MG63 (cell line): ENCODE results near the gene VPS13D. TPM values are rescaled to one million over a fixed set of nuclear protein-coding genes. Genes with fewer than 3 reads are reported as not detected.
"Not testable (repeated sequence)": the region's sequence is repeated elsewhere in the genome, so short reads cannot be mapped to it uniquely, and the experiment has no call there.

ENCODE experiments used
- DNase-seq: peaks from one replicate; pipeline ENCODE4 v3.0.0-alpha.2; 2020
- H3K27me3 ChIP-seq: fragments of 250-450 bp; sonication (Bioruptor Pico); 2 replicates; pipeline ENCODE4 v1.5.1; 2020; ENCODE audit warnings: mild to moderate bottlenecking, moderate library complexity
- H3K36me3 ChIP-seq: fragments of 250-450 bp; sonication (Bioruptor Pico); 2 replicates; pipeline ENCODE4 v1.5.1; 2020; ENCODE audit warnings: mild to moderate bottlenecking, moderate library complexity
- H3K4me3 ChIP-seq: fragments of 250-450 bp; sonication (Bioruptor Pico); 2 replicates; pipeline ENCODE4 v1.5.1; 2020; ENCODE audit warnings: mild to moderate bottlenecking, moderate library complexity
- H3K9me3 ChIP-seq: fragments of 250-450 bp; sonication (Bioruptor Pico); 2 replicates; pipeline ENCODE4 v1.5.1; 2020; ENCODE audit warnings: mild to moderate bottlenecking, moderate library complexity
- total RNA-seq: library from RNA; depleted of rRNA; stranded (reverse); fragments of >200 nt; shearing (Covaris generic); gene quantifications from 2 replicates; pipeline ENCODE4 v1.2.3, GENCODE V29; 2014; ENCODE audit warnings: low replicate concordance

VPS13D gene
- total RNA-seq, 1 experiment from 2014 or later: 12.1 TPM

DNA sequence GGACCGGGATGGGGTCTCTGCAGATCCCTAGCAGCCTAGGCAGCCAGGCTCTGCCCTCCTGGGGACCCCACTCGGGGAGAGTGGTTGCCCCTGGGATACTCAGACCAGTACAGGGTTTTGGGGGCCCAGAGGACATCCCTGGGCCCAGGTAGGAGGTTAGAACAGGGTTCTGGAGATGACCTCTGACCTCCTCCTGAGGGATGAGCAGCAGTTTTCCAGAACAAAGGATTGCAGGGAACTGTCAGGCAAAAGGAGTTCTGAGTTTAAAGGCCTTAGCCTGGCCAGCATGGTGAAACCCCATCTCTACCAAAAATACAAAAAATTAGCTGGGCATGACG is 20.4 kb upstream of the VPS13D start:
- H3K4me3 ChIP-seq: no peak overlapping the region
- no peaks in the 10 kb centered on the region for H3K9me3 ChIP-seq
- H3K27me3 ChIP-seq: no peaks in the 10 kb centered on the region; the same call in 1 of the 2 replicates
- H3K36me3 ChIP-seq: no peaks in the 10 kb centered on the region
- DNase-seq: no peak

GRCh38 chr1:12215118-12215961 is 14.5 kb upstream of the VPS13D start:
- Histone ChIP-seq H3K27me3 (no peaks in the 10 kb centered on the region; the same call in 1 of the 2 replicates), H3K4me3 (no peak overlapping the region), H3K9me3 (no peaks in the 10 kb centered on the region), H3K36me3 (no peaks in the 10 kb centered on the region)
- DNase-seq: no peak

DNA sequence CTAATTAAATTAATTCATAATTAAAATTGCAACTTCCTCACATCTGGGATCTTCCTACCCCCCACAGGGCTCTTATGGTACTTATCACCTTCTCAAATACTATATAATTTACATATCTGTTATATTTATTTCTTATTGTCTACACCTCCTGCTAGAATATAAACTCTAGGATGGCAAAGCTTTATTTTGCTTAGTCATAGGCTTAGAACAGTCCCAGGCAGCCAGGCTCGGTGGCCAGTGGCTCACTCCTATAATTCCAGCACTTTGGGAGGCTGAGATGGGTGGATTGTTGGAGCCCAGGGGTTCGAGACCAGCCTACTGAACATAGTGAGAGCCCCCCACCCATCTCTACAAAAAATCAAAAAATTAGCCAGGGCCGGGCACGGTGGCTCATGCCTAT is 10.0 kb upstream of the VPS13D start:
- no peaks in the 10 kb centered on the region for H3K36me3 ChIP-seq
- no peak for DNase-seq
- H3K4me3 ChIP-seq: no peak overlapping the region
- no peaks in the 10 kb centered on the region for H3K9me3 ChIP-seq
- no peaks in the 10 kb centered on the region for H3K27me3 ChIP-seq

- Histone ChIP-seq H3K4me3 (no peak overlapping the region), H3K27me3 (no peaks in the 10 kb centered on the region), H3K36me3 (no peaks in the 10 kb centered on the region), H3K9me3 (no peaks in the 10 kb centered on the region)
- DNase-seq: peak; percentile 48
Observed at GRCh38 chr1:12220890-12221289, 8.9 kb upstream of the VPS13D start.

DNA sequence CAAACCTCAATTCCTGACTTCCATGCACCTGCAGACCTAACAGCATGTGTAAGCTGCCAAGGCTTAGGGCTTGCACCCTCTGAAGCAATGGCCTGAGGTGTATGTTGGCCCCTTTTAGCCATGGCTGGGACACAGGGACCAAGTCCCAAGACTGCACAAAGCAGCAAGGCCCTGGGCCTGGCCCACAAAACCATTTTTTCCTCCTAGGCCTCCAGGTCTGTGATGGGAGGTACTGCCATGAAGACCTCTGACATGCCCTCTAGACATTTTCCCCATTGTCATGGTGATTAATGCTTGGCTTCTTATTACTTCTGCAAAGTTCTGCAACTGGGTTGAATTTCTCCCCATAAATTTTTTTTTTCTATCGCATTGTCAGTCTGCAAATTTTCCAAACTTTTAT is 7.1 kb upstream of the VPS13D start:
- not testable (repeated sequence) for H3K9me3 ChIP-seq, H3K36me3 ChIP-seq, DNase-seq, H3K27me3 ChIP-seq, H3K4me3 ChIP-seq

DNA sequence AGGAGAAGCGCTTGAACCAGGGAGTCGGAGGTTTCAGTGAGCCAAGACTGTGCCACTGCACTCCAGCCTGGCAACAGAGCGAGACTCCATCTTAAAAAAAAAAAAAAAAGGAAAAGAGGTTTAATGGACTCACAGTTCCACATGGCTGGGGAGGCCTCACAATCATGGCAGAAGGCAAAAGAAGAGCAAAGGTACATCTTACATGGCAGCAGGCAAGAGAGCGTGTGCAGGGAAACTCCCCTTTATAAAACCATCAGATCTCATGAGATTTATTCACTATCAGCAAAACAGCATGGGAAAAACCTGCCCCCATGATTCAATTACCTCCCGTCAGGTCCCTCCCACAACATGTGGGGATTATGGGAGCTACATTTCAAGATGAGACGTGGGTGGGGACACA is 5.7 kb upstream of the VPS13D start:
- not testable (repeated sequence) for H3K27me3 ChIP-seq, H3K4me3 ChIP-seq, H3K36me3 ChIP-seq, DNase-seq, H3K9me3 ChIP-seq

- Histone ChIP-seq H3K27me3 (no peaks in the 10 kb centered on the region), H3K36me3 (no peaks in the 10 kb centered on the region), H3K4me3 (no peak overlapping the region; the same call in 1 of the 2 replicates), H3K9me3 (no peaks in the 10 kb centered on the region)
- no peak for DNase-seq
Observed at GRCh38 chr1:12228979-12229378, 851 bp upstream of the VPS13D start.

GRCh38 chr1:12229386-12229834 is 420 bp upstream of the VPS13D start:
- no peak for DNase-seq
- no peaks in the 10 kb centered on the region for H3K27me3 ChIP-seq
- H3K9me3 ChIP-seq: no peaks in the 10 kb centered on the region
- peak overlapping the region; percentile 87 for H3K4me3 ChIP-seq
- peaks cover 4% of the 10 kb centered on the region for H3K36me3 ChIP-seq

- DNase-seq: peak; percentile 56
- Histone ChIP-seq H3K36me3 (peaks cover 8% of the 10 kb centered on the region), H3K27me3 (no peaks in the 10 kb centered on the region), H3K4me3 (peak overlapping the region; percentile 87), H3K9me3 (no peaks in the 10 kb centered on the region)
Observed at GRCh38 chr1:12230549-12231275, 882 bp downstream of the VPS13D start.

DNA sequence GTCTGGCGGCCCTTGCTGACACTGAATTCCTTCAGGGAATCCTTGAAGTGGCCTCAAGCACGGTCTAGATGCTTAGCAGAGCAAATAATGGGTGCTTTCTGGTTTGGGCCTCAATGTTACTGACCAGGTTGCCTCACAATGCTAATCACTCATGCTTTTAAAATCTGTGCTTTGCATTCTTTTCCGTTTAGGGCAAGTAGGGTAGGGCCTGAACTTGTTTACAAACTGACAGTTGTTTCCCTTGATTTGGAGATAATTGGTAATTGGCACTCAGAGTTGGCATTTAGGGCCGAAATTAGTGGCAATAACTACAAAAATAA is 1.4 kb downstream of the VPS13D start:
- no peak for DNase-seq

GRCh38 chr1:12232221-12232620 is 2.4 kb downstream of the VPS13D start:
- Histone ChIP-seq H3K4me3 (no peak overlapping the region), H3K27me3 (no peaks in the 10 kb centered on the region), H3K9me3 (no peaks in the 10 kb centered on the region), H3K36me3 (peaks cover 9% of the 10 kb centered on the region)
- peak; percentile 47 for DNase-seq

More for the DNA sequence above, 1.4 kb downstream of the VPS13D start:
- no peaks in the 10 kb centered on the region for H3K9me3 ChIP-seq
- peaks cover 9% of the 10 kb centered on the region for H3K36me3 ChIP-seq
- H3K27me3 ChIP-seq: no peaks in the 10 kb centered on the region
- H3K4me3 ChIP-seq: peak overlapping the region; percentile 87

DNA sequence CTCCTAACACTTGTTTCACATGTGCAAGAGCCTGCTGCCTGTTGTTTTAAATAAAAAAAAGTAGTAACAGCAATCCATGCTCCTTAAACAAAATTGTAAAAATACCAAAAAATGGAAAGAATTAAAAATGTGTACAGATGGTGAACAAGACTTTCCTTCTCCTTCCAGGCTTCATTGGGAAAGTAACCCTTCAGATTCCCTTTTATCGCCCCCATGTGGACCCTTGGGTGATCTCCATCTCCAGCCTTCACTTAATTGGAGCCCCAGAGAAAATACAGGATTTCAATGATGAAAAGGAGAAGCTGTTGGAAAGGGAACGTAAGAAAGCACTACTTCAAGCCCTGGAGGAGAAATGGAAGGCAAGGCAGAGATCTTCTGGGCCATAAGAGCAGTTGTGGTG is 14.2 kb downstream of the VPS13D start:
- Histone ChIP-seq H3K9me3 (no peaks in the 10 kb centered on the region), H3K27me3 (no peaks in the 10 kb centered on the region), H3K4me3 (no peak overlapping the region), H3K36me3 (peaks cover 39% of the 10 kb centered on the region)
- no peak for DNase-seq

GRCh38 chr1:12244585-12244984 is 14.8 kb downstream of the VPS13D start:
- H3K9me3 ChIP-seq: no peaks in the 10 kb centered on the region
- H3K27me3 ChIP-seq: no peaks in the 10 kb centered on the region
- no peak overlapping the region for H3K4me3 ChIP-seq
- DNase-seq: no peak
- peaks cover 42% of the 10 kb centered on the region for H3K36me3 ChIP-seq

DNA sequence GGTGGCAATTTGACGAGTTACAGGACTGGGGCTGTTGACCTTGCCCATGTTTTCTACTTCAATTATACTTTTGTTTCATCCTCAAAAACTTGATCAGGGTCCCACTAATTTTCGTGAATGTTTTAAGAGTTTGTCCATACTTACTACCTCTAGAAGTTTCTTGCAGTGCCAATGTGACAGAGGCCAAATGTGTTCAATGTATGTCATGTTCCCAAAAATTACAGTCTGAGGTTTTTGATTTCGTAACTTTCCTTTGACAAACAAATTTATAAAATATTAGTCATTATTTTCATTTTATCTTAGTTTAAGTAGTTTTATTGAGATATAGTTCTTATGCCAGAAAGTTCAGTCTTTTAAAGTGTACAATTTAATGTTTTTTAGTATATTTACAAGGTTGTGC is 15.3 kb downstream of the VPS13D start:
- DNase-seq: no peak
- H3K27me3 ChIP-seq: no peaks in the 10 kb centered on the region
- H3K36me3 ChIP-seq: peaks cover 45% of the 10 kb centered on the region
- H3K9me3 ChIP-seq: no peaks in the 10 kb centered on the region
- no peak overlapping the region for H3K4me3 ChIP-seq

DNA sequence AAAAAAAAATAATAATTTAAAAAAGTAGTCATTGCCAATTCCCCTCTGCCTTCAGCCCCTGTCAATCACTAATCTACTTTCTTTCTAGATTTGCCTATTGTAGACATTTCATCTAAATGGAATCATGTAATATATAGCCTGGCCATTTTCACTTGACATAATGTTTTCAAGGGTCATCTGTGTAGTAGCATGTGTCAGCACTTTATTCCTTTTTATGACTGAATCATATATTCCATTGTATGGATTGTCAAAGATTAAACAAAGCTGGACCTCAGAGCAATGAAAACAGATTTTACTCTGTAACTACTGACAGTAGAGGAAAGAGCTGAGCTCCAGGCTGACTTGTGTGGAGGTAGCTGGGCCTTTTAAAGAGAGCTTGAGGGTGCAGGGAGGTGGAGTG is 15.9 kb downstream of the VPS13D start:
- Histone ChIP-seq H3K27me3 (no peaks in the 10 kb centered on the region), H3K36me3 (peaks cover 49% of the 10 kb centered on the region), H3K9me3 (no peaks in the 10 kb centered on the region), H3K4me3 (no peak overlapping the region)
- DNase-seq: no peak

- DNase-seq: no peak
- no peaks in the 10 kb centered on the region for H3K9me3 ChIP-seq
- H3K4me3 ChIP-seq: no peak overlapping the region
- H3K36me3 ChIP-seq: peaks cover 50% of the 10 kb centered on the region
- H3K27me3 ChIP-seq: no peaks in the 10 kb centered on the region
Observed at GRCh38 chr1:12246584-12246983, 16.8 kb downstream of the VPS13D start.

- Histone ChIP-seq H3K4me3 (no peak overlapping the region), H3K27me3 (no peaks in the 10 kb centered on the region), H3K9me3 (no peaks in the 10 kb centered on the region), H3K36me3 (peaks cover 46% of the 10 kb centered on the region)
- no peak for DNase-seq
Observed at GRCh38 chr1:12249181-12249580, 19.4 kb downstream of the VPS13D start.

DNA sequence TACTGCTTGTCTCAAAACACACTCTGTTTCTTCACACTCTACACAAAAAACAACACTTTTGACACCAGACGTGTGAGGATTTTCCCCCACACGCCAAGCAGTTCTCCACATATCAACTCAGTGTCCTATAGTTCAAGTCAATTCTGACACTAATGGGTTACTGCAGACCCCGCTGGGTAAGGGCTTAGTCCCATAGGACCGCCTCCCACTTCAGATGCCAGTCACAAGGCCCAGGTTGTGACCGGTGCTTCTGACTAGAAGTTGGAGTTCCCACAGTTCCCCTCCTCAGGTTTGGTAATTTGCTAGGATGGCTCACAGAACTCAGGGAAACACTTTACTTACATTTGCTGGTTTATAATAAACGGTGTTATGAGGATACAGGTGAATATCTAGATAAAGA is 19.9 kb downstream of the VPS13D start:
- DNase-seq: no peak
- Histone ChIP-seq H3K9me3 (no peaks in the 10 kb centered on the region), H3K4me3 (no peak overlapping the region), H3K36me3 (peaks cover 40% of the 10 kb centered on the region), H3K27me3 (no peaks in the 10 kb centered on the region)
